Ramos (cell line): ENCODE results near the gene NUDT1.

Experiments
- in situ Hi-C: fragments of 300-500 bp; cut with MboI; formaldehyde crosslinking; loops from one replicate; pipeline ENCODE4 v1.14.3; 2022; ENCODE audit warnings: low sequenced_read_pairs; ENCODE audit not compliant: unreplicated experiment

The NUDT1 gene

DNA sequence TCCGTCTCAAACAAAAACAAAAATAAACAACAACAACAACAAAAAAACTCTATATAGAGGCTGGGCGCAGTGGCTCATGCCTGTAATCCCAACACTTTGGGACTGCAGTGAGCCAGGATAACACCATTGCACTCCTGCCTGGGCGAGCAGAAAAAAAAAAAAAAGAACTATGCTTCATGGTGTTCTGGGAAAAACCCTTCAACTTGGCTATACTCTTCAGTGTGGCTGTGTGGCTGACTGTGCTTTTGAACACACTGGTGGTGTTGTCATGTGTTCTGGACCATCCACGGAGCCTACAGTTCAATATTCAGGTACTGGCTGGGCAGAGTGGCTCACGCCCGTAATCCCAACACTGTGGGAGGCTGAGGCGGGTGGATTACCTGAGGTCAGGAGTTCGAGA lies 45.7 kb downstream of the NUDT1 start:
- in situ Hi-C loops: no loop called here

DNA sequence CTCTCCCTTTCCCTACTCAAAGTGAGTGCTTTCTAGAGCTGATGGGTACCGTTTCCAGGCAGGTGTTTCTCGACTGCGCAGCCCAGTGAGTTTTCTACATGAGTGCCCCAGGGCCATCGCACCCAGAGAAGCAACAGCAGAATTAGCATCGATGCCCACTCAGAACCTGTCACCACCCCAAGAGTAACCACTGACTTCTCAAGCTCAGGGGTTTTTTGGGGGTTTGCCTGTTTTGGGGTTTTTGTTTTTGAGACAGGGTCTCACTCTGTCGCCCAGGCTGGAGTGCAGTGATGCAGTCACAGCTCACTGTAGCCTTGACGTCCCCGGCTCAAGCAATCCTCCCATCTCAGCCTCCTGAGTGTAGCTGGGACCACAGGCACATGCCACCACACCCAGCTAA lies 46.5 kb downstream of the NUDT1 start:
- in situ Hi-C loops: no loop called here

DNA sequence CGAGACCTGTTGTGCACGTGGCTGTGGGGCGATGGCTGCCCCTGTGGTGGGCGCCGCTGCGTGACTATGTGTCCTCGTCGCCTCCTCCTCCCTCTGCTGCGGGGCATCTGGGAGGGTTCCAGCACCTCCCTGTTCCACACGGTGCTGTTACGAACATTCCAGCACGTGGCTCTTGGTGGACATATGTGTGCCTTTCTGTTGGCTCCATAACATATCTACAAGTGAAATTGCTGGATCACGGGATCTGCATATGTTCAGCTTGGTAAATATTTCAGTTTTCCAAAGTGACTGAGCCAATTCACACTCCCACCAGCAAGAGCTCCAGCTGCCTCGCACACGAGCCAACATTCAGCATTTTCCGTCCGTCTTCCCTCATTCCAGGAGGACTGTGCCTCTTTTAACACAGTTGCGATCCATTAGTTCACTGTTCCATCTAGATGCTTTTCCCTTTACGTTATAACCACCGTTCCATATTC lies 47.1 kb downstream of the NUDT1 start:
- in situ Hi-C loops: no loop called here

- in situ Hi-C loops: no loop called here
Observed at GRCh38 chr7:2289621-2290020, 47.6 kb downstream of the NUDT1 start.

DNA sequence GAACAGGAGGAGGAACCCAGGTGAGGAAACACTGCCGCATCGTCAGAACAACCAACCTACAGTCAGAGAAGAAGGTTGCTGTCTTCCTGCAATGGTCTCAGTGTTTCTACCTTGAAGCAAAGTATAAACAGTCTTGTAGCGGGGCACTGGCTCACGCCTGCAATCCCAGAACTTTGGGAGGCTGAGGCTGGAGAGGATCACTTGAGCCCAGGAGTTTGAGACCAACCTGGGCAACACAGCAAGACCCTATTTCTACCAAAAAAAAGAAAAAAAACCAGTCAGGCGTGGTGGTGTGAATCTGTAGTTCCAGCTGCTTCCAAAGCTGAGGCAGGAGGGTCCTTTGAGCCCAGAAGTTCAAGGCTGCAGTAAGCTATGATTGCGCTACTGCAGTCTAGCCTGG lies 48.9 kb downstream of the NUDT1 start:
- in situ Hi-C loops: no loop called here

DNA sequence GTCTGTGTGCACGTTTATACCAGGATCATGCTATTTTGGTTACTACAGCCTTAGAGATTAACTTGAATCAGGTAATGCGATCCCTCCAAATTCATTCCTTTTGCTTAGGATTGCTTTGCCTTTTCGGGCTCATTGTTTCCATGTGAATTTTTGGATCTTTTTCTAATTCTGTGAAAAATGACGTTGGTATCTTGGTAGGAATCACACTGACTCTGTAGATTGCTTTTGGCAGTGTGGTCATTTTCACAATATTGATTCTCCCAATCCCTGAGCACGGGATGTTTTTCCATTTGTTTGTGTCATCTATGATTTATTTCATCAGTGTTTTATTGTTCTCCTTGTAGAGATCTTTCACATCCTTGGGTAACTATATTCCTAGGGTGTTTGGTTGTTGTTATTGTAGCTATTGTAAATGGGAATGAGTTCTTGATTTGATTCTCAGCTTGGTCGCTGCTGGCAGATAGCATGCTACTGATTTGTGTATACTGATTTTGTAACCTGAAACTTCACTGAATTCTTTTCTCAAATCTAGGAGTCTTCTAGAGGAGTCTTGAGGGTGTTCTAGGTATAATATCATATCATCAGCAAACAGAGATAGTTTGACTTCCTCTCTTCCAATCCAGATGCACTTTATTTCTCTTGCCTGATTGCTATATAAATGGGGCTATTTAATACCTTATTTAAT lies 54.1 kb downstream of the NUDT1 start:
- in situ Hi-C loops: no loop called here

- in situ Hi-C loops: no loop called here
Observed at GRCh38 chr7:2296832-2297231, 54.8 kb downstream of the NUDT1 start.

GRCh38 chr7:2299131-2299829 lies 57.3 kb downstream of the NUDT1 start:
- in situ Hi-C loops: no loop called here

DNA sequence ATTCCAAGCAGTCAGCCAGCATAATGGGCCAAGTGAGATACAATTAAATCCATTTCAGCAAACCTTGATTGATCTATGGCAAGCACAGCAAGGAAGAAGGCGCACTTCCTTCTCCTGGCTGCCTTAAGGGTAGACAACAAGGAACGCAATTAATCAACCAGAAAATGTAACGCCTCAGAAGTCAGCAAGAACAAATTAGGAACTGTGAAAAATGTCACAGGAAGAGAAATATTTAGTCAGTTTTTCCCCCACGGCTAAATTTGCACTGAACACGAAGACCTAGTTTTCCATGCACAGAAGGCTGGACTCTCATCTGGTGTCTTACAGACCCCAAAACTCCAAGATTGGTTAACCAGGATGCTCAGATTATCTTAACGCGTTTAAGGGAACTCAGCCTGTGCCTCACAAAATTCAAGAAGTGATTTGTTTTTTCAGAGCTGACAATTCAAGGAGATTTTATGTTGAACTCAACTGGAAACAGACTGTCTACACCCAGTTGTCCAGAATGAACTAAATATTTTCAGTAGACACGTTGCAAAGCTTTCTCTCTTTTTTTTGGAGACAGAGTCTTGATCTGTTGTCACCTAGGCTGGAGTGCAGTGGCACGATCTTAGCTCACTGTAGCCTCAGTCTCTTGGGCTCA lies 58.0 kb downstream of the NUDT1 start:
- in situ Hi-C loops: no loop called here
